Nephron progenitor cell (in vitro differentiated cells): Measurements from ENCODE around the gene NAALADL1.
A peak's percentile ranks its signal among the peaks of the same experiment; 100 is the strongest.
"Not testable (repeated sequence)": the region's sequence is repeated elsewhere in the genome, so short reads cannot be mapped to it uniquely, and the experiment has no call there.

ENCODE experiments used
- DNase-seq: peaks from one replicate; pipeline ENCODE4 v3.0.0; 2021
- H3K27ac Mint-ChIP-seq: 2 replicates; pipeline ENCODE4 v1.8.0; 2021; ENCODE audit warnings: mild to moderate bottlenecking, moderate library complexity, mixed read lengths
- H3K27me3 Mint-ChIP-seq: 2 replicates; pipeline ENCODE4 v1.8.0; 2021; ENCODE audit warnings: mild to moderate bottlenecking, low read depth, mixed read lengths; ENCODE audit not compliant: poor library complexity
- H3K36me3 Mint-ChIP-seq: 2 replicates; pipeline ENCODE4 v1.8.0; 2021; ENCODE audit warnings: low read depth, mixed read lengths
- H3K4me1 Mint-ChIP-seq: 2 replicates; pipeline ENCODE4 v1.8.0; 2021; ENCODE audit warnings: mixed read lengths
- H3K4me3 Mint-ChIP-seq: 2 replicates; pipeline ENCODE4 v1.8.0; 2021; ENCODE audit warnings: mild to moderate bottlenecking, moderate library complexity, mixed read lengths
- H3K9me3 Mint-ChIP-seq: 2 replicates; pipeline ENCODE4 v1.8.0; 2021; ENCODE audit warnings: mild to moderate bottlenecking, moderate library complexity, mixed read lengths
- CTCF ChIP-seq: fragments of 200-600 bp; sonication (generic); IDR thresholded peaks from 2 replicates; pipeline ENCODE4 v1.5.0; 2021; ENCODE audit warnings: antibody characterized with exemption

NAALADL1 gene

GRCh38 chr11:65013888-65014725 is 44.2 kb downstream of the NAALADL1 start, which contains the start of gene ARL2:
Gene ARL2 (plus strand): TSS chr11:65014160. CDS start chr11:65014208, 48 bp downstream.
- Mint-ChIP-seq H3K27ac (peak within 1 kb of the TSS; percentile 99), H3K4me1 (peaks cover 19% of the 10 kb centered on the region), H3K27me3 (peaks cover 6% of the 10 kb centered on the region), H3K36me3 (peaks cover 34% of the 10 kb centered on the region), H3K9me3 (no peaks in the 10 kb centered on the region), H3K4me3 (peak within 1 kb of the TSS; percentile 85)
- peak; percentile 62 for TF ChIP-seq CTCF
- DNase-seq = peak; percentile 94

GRCh38 chr11:65013130-65013887 is 45.0 kb downstream of the NAALADL1 start:
- Mint-ChIP-seq H3K27me3 (peaks cover 6% of the 10 kb centered on the region), H3K9me3 (no peaks in the 10 kb centered on the region), H3K4me1 (peaks cover 19% of the 10 kb centered on the region), H3K27ac (peak overlapping the region; percentile 99), H3K4me3 (peak overlapping the region; percentile 85), H3K36me3 (peaks cover 28% of the 10 kb centered on the region)
- TF ChIP-seq CTCF = peak; percentile 61
- DNase-seq = peak; percentile 84

GRCh38 chr11:65008873-65009272 is 49.5 kb downstream of the NAALADL1 start:
- Mint-ChIP-seq H3K9me3 (no peaks in the 10 kb centered on the region), H3K27ac (no peak overlapping the region), H3K4me3 (no peak overlapping the region), H3K4me1 (peaks cover 7% of the 10 kb centered on the region), H3K36me3 (no peaks in the 10 kb centered on the region), H3K27me3 (peaks cover 10% of the 10 kb centered on the region)
- no peak for TF ChIP-seq CTCF
- DNase-seq = no peak

GRCh38 chr11:65008016-65008415 is 50.3 kb downstream of the NAALADL1 start:
- no peak for TF ChIP-seq CTCF
- Mint-ChIP-seq H3K27me3 (peaks cover 12% of the 10 kb centered on the region), H3K4me1 (peaks cover 3% of the 10 kb centered on the region), H3K36me3 (no peaks in the 10 kb centered on the region), H3K9me3 (no peaks in the 10 kb centered on the region), H3K4me3 (no peak overlapping the region), H3K27ac (no peak overlapping the region)
- no peak for DNase-seq

GRCh38 chr11:65003968-65004367 is 54.4 kb downstream of the NAALADL1 start:
- H3K27ac Mint-ChIP-seq, H3K4me1 Mint-ChIP-seq, H3K4me3 Mint-ChIP-seq, H3K9me3 Mint-ChIP-seq, H3K36me3 Mint-ChIP-seq, DNase-seq: not testable (repeated sequence)
- peaks cover 15% of the 10 kb centered on the region for H3K27me3 Mint-ChIP-seq

GRCh38 chr11:65003282-65003681 is 55.1 kb downstream of the NAALADL1 start:
- Mint-ChIP-seq H3K4me3 (no peak overlapping the region), H3K27ac (no peak overlapping the region), H3K9me3 (no peaks in the 10 kb centered on the region), H3K36me3 (no peaks in the 10 kb centered on the region), H3K4me1 (peaks cover 7% of the 10 kb centered on the region), H3K27me3 (peaks cover 15% of the 10 kb centered on the region)
- DNase-seq = peak; percentile 38
- TF ChIP-seq CTCF = no peak
